Gastrocnemius medialis (tissue), 4 donors: Measurements from ENCODE around the gene TPT1.
"Not testable (repeated sequence)": the region's sequence is repeated elsewhere in the genome, so short reads cannot be mapped to it uniquely, and the experiment has no call there.

ENCODE experiments used
- CTCF ChIP-seq, 5 experiments: fragments of 450-650 bp in 3 of 5; fragments of 200-600 bp in 2 of 5; sonication (generic) in 2 of 5; IDR thresholded peaks in 4 of 5; conservative IDR thresholded peaks in 1 of 5; 1 replicate in 4 of 5; 2 replicates in 1 of 5; pipeline ENCODE4 v1.5.1; 2016 to 2019; ENCODE audit warnings: antibody characterized with exemption in 5 of 5, mild to moderate bottlenecking in 3 of 5, moderate library complexity in 3 of 5
- POLR2A ChIP-seq, 2 donors: fragments of 450-650 bp; IDR thresholded peaks; one replicate each; pipeline ENCODE4 v1.6.1; 2017; ENCODE audit warnings: antibody characterized with exemption in 2 of 2, mild to moderate bottlenecking in 2 of 2, moderate library complexity in 2 of 2

GRCh38 chr13:45342668-45343067 is 1.7 kb upstream of the TPT1 start:
- not testable (repeated sequence) for TF ChIP-seq CTCF (IDR thresholded peaks at IDR 0.05 in 4 of 5, conservative IDR thresholded peaks at IDR 0.05 in 1 of 5); POLR2A (IDR thresholded peaks at IDR 0.05)
